HT-29 (cell line): ENCODE results near the gene SOX15. TPM values are rescaled to one million over a fixed set of nuclear protein-coding genes. Genes with fewer than 3 reads are reported as not detected.
A peak's percentile ranks its signal among the peaks of the same experiment; 100 is the strongest.
"Not testable (repeated sequence)": the region's sequence is repeated elsewhere in the genome, so short reads cannot be mapped to it uniquely, and the experiment has no call there.

Source experiments
- DNase-seq: peaks from one replicate; pipeline ENCODE4 v3.0.0-alpha.2; 2015; ENCODE audit warnings: low spot score
- total RNA-seq: library from RNA; depleted of rRNA; stranded (reverse); fragments of >200 nt; shearing (Covaris generic); gene quantifications from 2 replicates; pipeline ENCODE4 v1.2.3, GENCODE V29; 2014; rRNA removed

The SOX15 gene
- 0.70 TPM in 1 of 2 replicates, not detected in the other for total RNA-seq

GRCh38 chr17:7589891-7590691 lies at the start of gene SOX15:
Gene SOX15 (minus strand): TSS chr17:7590094. CDS start chr17:7589676, 418 bp downstream.
- DNase-seq: no peak

- no peak for DNase-seq
These were observed 46.3 kb upstream of the SOX15 start for GRCh38 chr17:7636163-7636562.

DNA sequence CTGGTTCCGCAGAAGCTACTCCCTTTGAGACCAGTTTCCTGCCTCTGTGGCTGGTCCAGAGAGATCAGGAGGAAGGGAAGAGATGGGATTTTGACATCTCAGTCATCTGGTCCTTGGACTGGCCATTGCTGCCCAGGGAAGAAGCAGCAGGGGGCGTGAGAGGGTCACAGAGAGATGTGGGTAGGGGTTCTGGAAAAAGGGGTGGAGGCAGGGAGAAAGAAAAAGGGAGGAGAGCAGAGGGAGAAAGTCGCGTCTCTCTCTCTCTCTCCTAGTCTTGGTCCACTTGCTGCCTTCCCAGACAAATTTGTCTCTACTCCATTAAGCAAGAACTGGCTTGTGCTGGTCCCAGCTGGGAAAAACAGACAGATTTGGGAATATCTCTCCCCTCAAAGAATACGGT lies 44.5 kb upstream of the SOX15 start:
- DNase-seq: peak; percentile 20

GRCh38 chr17:7633093-7633492 lies 43.2 kb upstream of the SOX15 start:
- DNase-seq: no peak

- DNase-seq: peak; percentile 25
These were observed 42.6 kb upstream of the SOX15 start for GRCh38 chr17:7632492-7632894.

DNA sequence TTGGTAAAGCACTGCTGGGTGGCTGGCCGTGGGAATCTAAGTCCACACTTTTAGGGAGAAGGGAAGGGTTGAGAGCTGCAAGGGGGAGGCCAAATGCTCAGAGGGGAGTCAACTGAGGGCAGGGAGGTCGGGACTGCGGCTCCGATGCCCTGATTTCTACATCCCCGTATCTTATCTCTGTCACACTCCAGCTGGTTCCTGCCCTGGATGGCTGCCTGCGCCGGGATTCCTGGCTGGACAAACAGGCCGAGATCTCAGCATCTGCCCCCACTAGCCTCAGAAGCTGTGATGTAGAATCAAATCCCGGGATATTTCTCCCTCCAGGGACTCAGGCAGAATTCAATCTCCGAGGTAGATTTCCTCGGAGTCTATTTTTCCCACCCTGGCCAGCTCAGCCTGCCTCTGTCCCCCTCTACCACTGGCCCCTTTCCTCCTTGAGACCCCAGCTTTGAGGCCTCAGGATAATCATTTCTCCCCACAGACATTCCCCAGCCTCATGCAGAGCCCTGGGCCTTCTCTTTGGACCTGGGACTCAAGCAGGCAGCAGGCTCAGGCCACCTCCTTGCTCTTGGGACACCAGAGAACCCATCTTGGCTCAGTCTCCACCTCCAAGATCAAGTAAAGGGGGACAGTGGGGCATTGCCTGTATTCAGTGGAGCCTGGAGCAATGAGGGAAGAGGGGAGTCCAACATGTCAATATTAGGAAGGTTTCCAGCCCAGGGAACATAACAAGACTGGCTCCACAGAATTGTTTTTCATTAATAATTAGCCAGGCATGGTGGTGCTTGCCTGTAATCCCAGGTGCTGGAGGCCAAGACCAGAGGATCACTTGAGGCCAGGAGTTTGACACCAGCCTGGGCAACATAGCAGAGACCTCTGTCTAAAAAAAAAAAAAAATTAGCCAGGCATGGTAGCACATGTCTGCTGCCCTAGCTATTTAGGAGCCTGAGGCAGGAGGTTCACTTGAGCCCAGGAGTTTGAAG lies 41.8 kb upstream of the SOX15 start:
- DNase-seq: no peak

DNA sequence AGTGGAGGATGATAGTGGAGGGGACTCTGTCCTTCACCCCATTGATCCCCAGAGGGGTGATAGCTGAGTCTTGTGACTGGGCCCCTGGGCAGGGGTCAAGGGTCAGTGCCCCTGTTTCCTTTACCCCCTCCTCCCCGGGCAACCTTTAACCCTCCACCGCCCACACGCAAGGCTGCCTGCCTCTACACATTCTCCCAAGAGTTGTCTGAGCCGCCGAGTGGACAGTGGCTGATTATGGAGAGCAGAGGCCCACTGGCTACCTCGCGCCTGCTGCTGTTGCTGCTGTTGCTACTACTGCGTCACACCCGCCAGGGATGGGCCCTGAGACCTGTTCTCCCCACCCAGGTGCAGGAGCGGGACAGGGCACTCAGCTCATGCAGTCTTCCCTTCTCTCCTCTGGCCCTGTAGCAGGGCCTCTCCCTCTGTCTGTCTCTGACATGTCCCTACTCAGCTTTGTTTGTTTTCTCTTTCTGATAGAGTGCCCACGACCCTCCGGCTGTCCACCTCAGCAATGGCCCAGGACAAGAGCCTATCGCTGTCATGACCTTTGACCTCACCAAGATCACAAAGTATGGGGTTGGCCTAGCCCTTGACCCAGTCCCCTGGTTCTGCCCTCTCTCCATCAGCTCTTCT lies 40.2 kb upstream of the SOX15 start, which contains the start of gene SHBG:
TSS of gene SHBG (plus strand) at position 197 of the 633 bp plus-strand sequence. CDS start at position 235, 38 bp downstream.
- no peak for DNase-seq

DNA sequence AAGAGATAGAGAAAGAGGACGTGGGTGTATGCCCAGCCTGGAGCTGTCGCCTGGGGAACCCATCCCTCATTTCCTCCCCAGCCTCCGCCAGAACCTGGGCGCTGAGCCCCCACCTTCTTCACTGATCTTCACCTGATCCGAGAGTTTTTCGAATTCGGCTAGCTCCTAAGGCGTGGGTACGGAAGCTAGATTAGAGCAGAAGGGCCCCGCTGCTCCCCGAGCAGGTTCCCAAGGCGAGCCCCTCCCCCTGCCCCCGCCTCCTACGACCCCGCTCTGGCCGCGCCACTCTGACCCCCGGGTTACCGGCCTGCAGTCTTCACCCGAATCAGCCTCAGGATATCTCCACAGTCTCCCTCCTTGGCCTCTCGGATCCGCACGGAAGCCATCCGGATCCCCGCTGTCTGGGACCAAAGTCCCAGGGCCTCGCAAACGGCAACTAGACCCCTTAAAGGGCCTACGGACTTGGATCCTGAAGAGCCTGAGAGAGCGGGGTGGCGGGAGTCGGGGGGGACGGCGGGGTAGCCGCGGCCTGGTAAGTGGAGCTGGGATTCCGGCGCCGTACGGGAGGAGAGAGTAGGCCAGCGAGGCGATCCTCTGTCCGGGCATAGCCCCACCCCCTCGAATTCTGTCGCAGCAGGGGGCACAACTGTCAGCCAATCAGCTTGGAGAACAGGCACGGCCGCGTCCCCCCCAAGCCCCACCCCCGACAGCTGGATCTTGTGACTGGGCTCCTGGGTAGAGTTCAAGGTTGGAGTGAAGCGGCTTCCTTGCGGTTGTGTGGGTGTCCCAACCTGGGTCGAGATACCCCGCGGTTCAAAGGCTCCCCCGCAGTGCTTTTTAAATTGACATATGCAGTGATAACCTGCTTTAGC lies 37.6 kb upstream of the SOX15 start, which contains the start of gene SAT2:
TSS of gene SAT2 (minus strand) at position 572 of the 872 bp plus-strand sequence. CDS start at position 386, 186 bp downstream.
- peak; percentile 55 for DNase-seq

GRCh38 chr17:7626956-7627249 lies 37.0 kb upstream of the SOX15 start:
- DNase-seq: no peak

DNA sequence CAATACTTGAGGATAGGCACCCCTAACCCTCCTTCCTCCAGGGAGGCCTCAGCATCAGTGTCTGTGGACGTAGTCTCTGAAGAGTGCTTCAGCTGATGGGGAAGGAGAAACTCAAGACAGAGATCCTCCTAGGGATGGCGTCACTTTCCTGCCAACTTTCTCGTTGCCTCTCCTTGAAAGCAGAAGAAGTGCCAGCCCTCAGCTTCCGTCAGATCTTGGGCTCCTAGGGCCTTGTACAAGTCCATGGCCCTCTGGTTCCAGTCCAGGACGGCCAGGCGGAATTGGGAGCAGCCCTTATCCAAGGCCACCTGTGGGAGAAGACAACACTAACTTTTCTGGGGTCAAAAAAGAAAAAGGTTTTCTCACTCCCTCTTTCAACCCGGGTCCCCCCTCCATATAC lies 36.4 kb upstream of the SOX15 start:
- DNase-seq: no peak

DNA sequence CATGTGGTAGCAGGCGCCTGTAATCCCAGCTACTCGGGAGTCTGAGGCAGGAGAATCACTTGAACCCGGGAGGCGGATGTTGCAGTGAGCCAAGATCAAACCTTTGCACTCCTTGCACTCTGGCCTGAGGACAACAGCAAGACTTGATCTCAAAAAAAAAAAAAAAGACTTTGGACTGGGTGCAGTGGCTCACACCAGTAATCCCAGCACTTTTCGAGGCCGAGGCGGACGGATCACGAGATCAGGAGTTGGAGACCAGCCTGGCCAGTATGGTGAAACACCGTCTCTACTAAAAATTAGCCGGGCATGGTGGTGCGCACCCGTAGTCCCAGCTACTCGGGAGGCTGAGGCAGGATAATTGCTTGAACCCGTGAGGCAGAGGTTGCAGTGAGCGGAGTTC lies 35.9 kb upstream of the SOX15 start:
- not testable (repeated sequence) for DNase-seq

DNA sequence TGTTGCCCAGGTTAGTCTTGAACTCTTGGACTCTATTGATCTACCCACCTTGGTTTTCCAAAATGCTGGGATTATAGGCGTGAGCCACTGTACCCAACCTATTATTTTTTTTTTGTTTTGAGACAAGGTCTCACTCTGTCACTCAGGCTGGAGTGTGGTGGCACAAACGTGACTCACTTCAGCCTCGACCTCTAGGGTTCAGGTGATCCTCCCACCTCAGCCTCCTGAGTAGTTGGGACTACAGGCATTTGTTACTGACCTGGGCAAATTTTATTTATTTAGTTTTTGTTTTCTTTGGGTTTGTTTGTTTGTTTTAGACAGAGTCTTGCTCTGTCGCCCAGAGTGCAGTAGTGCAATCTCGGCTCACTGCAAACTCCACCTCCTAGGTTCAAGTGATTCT lies 33.8 kb upstream of the SOX15 start:
- DNase-seq: no peak

DNA sequence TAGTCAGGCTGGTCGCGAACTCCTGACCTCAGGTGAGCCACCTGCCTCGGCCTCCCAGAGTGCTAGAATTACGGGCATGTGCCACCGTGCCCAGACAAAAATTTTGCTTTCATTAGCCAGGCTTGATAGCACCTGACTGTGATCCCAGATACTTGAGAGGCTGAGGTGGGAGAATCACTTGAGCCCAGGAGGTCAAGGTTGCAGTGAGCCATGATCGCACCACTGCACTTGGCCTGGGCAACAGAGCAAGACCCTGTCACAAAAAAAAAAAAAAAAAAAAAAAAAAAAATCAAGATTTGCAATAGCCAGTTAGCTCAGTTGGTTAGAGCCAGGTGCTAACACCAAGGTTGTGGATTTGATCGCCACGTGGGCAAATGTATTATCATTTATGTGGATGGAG lies 30.9 kb upstream of the SOX15 start:
- DNase-seq: no peak

- no peak for DNase-seq
These were observed 28.7 kb upstream of the SOX15 start for GRCh38 chr17:7618608-7619007.

- DNase-seq: no peak
These were observed 25.4 kb upstream of the SOX15 start for GRCh38 chr17:7615265-7615747.

DNA sequence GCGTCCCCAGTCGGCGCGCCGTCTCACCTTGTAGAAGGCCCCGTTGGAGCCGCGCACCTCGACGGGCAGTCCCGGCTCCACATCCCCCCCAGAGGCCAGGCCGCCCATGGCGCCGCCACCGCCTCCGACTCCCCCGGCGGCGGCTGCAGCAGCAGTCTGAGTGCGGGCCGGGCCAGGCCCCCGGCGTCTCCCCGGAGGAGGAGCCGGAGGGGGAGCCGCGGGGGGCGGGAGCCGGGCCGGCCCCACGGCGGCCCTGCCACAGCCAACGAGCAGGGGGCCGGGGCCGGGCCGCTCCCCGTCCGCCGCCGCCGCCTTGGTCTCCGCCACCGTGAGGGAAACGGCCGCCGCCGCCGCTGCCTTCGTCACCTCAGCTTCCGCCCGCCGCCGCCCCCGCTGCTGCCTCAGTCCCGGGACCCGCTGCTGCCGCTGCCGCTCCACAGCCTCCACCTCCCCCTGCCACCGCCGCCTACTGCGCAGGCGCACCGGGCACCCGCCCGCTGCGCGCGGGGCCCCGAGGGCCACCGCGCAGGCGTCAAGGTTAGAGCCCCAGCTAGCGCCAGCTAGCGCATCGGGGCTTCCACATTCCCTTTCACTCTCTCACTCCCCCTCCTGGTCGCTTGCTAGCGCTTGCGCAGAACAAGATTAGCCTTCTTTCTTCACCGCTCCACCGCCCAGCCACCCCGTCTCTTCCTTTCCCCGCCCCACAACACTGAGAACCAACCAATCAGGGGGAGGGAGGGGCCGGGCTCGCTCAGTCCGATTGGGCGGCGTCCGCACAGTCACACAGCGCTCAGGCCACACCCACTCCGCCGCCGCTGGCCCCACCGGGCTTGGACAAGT lies 24.8 kb upstream of the SOX15 start, which contains the start of gene FXR2:
TSS of gene FXR2 (minus strand) at position 473 of the 840 bp plus-strand sequence. CDS start at position 108, 365 bp downstream.
- peak; percentile 97 for DNase-seq

DNA sequence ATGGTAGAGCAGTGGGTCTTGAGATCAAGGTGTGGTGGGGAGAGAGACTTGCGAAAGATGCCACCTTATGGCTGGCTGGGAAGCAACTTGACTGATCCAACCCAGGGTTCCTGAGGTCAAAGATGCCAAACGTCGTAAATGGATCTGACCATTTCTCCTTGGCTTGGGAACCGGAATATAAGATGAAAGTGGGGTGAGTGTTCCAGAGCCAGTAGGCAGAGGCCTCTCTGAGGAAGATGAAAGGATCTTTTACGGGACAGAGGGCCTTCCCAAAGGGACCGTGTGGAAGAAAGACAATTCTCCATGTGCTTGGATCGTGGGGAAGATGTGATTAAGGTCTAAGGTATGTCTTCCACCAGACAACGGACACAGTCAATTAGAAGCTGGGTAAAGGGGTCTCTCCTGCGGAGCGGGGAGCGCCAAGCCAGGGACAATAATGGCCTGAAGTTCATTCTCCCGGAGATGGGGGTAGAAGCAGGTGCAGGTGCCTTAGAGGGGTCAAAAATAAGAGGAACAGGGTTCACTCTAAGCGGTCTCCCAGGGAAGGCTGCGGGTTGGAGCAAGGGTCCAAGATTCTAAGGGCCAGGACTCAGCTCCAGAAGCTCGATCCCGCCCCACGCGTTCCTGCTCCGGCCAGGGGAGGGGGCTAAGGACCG lies 24.0 kb upstream of the SOX15 start:
- DNase-seq: peak; percentile 35

DNA sequence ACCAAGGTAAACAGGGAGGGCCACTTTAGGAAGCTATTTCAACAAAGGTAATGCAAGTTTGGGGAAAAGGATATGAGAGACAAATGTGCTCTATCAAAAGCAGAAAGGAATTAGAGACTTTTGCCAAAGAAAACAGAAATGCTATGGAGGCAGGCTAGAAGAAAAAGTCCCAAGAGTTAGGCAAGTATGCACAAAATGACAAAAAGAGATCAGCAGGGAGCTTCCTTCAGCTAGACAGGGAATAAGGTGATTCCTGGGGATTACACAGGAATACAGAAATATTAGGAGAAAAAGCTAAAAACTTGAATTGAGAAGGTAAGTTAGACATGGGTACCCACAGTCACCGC lies 22.4 kb upstream of the SOX15 start:
- no peak for DNase-seq

- DNase-seq: no peak
These were observed 21.9 kb upstream of the SOX15 start for GRCh38 chr17:7611635-7612293.
